Hematopoietic multipotent progenitor cell treated with erythropoietin and hydrocortisone succinate and interleukin-3 and kit ligand, for 4 days (in vitro differentiated cells): ENCODE measurements around the gene TNFRSF12A.

Source experiments
- DNase-seq: peaks from one replicate; pipeline ENCODE4 v3.0.0-alpha.2; 2015

TNFRSF12A gene

GRCh38 chr16:3012828-3013420, 7.2 kb upstream of the TNFRSF12A start, which contains the start of gene CLDN9:
CLDN9 (plus strand) TSS chr16:3012923; CDS start chr16:3013363, 440 bp downstream.
- DNase-seq = no peak

- DNase-seq = no peak
Measured at GRCh38 chr16:3013491-3013951, 6.6 kb upstream of the TNFRSF12A start.

GRCh38 chr16:3013998-3014690, 6.0 kb upstream of the TNFRSF12A start:
- no peak for DNase-seq

GRCh38 chr16:3014971-3015370, 5.2 kb upstream of the TNFRSF12A start:
- no peak for DNase-seq

- DNase-seq = peak; percentile 62
Measured at GRCh38 chr16:3015865-3016521, 4.2 kb upstream of the TNFRSF12A start.

- DNase-seq = no peak
Measured at GRCh38 chr16:3017344-3017743, 2.8 kb upstream of the TNFRSF12A start.

- peak; percentile 79 for DNase-seq
Measured at GRCh38 chr16:3017794-3018506, 2.2 kb upstream of the TNFRSF12A start, which contains the start of gene CLDN6. CLDN6 (minus strand) TSS chr16:3018183; CDS start chr16:3016021, 2,162 bp downstream.

GRCh38 chr16:3019594-3020246, 448 bp upstream of the TNFRSF12A start:
- DNase-seq = no peak

- peak; percentile 68 for DNase-seq
Measured at GRCh38 chr16:3020604-3021448, 658 bp downstream of the TNFRSF12A start.

- DNase-seq = peak; percentile 93
Measured at GRCh38 chr16:3021449-3022207, 1.5 kb downstream of the TNFRSF12A start.

GRCh38 chr16:3022208-3022683, 2.1 kb downstream of the TNFRSF12A start:
- DNase-seq = peak; percentile 86

- DNase-seq = no peak
Measured at GRCh38 chr16:3022684-3023414, 2.7 kb downstream of the TNFRSF12A start.

- DNase-seq = peak; percentile 59
Measured at GRCh38 chr16:3023415-3023668, 3.2 kb downstream of the TNFRSF12A start.

GRCh38 chr16:3023669-3024478, 3.7 kb downstream of the TNFRSF12A start, which contains the start of the genes HCFC1R1 and THOC6:
HCFC1R1 (minus strand) TSS chr16:3023942; CDS start chr16:3023941, 1 bp downstream.
THOC6 (plus strand) TSS chr16:3024035; CDS start chr16:3024327, 292 bp downstream.
- peak; percentile 99 for DNase-seq

- DNase-seq = no peak
Measured at GRCh38 chr16:3025032-3026002, 5.1 kb downstream of the TNFRSF12A start.

- DNase-seq = no peak
Measured at GRCh38 chr16:3026003-3026378, 5.8 kb downstream of the TNFRSF12A start.

GRCh38 chr16:3026609-3027488, 6.7 kb downstream of the TNFRSF12A start:
- no peak for DNase-seq
